ENCODE measurements around the gene GPM6B. TPM values are rescaled to one million over a fixed set of nuclear protein-coding genes. Genes with fewer than 3 reads are reported as not detected.

Gene GPM6B
- total and polyA plus RNA-seq, 2 of the 4 experiments (the other 2 are of a cell fraction), result 4.2 to 5.9 TPM

GRCh38 chrX:13854003-13854402, 37.1 kb upstream of the GPM6B start:
- H3K27ac ChIP-seq (ENCODE audit: insufficient read depth, low read length), result no peak overlapping the region
- no peak overlapping the region for H3K4ac ChIP-seq (ENCODE audit: low read depth, low read length)
- CTCF ChIA-PET, result interaction anchor here (1.1 kb wide), 1 partner anchor 347 kb away, joined by 3 read pairs; no protein-coding TSS in a partner anchor
- H3K79me1 ChIP-seq (ENCODE audit: low read depth in 1 of 2, low read length in 2 of 2), result no peaks in the 10 kb centered on the region
- DNase-seq, result no peak
- no peak overlapping the region for H4K8ac ChIP-seq (ENCODE audit: low read depth in 2 of 2, low read length in 2 of 2)
- H2BK15ac ChIP-seq (ENCODE audit: low read depth, low read length), result no peak overlapping the region
- BruUV-seq (replicated peaks), result no TSS peak
- H3K27me3 ChIP-seq (ENCODE audit: control insufficient read depth, insufficient read depth, low read length), result peaks cover 7% of the 10 kb centered on the region
- no peak overlapping the region for H3K14ac ChIP-seq (replicated peaks; ENCODE audit: low read depth, low read length)
- H4K5ac ChIP-seq (ENCODE audit: low read depth, low read length), result no peak overlapping the region
- no CpG with 5 or more reads among the region's 2 CpGs for WGBS, 2 experiments (ENCODE audit: extremely low coverage in 2 of 2, insufficient read length in 1 of 2)
- intact Hi-C loops (cut with micrococcal nuclease), result no loop called here
- no peak for TF ChIP-seq RCOR1 (IDR thresholded peaks at IDR 0.05; ENCODE audit: insufficient replicate concordance, low read length)
- TF ChIP-seq CEBPB (IDR thresholded peaks at IDR 0.05; ENCODE audit: low read depth, low read length), result no peak
- no peak for TF ChIP-seq POLR2A (IDR thresholded peaks at IDR 0.05; ENCODE audit: low read depth, low read length)
- no peak for TF ChIP-seq NFE2L2 (IDR thresholded peaks at IDR 0.05; ENCODE audit: low read depth, low read length)
- TF ChIP-seq RAD21 (IDR thresholded peaks at IDR 0.05; ENCODE audit: low read length), result no peak
- TF ChIP-seq MAFK (IDR thresholded peaks at IDR 0.05; ENCODE audit: low read depth, low read length), result no peak
- TF ChIP-seq USF2 (IDR thresholded peaks at IDR 0.05; ENCODE audit: low read depth, low read length), result no peak
- no peak for TF ChIP-seq RFX5 (IDR thresholded peaks at IDR 0.05; ENCODE audit: low read depth, low read length)
- TF ChIP-seq ELK1 (IDR thresholded peaks at IDR 0.05; ENCODE audit: borderline replicate concordance, low read depth, low read length), result no peak
- no peak for TF ChIP-seq MAZ (IDR thresholded peaks at IDR 0.05; ENCODE audit: borderline replicate concordance, low read depth, low read length)
- no peak for TF ChIP-seq CTCF (conservative IDR thresholded peaks at IDR 0.05; ENCODE audit: low read depth, low read length)
- no peak for TF ChIP-seq MXI1 (IDR thresholded peaks at IDR 0.05; ENCODE audit: borderline replicate concordance, low read depth, low read length)
- no peak for TF ChIP-seq BHLHE40 (IDR thresholded peaks at IDR 0.05; ENCODE audit: low read depth, low read length)
- TF ChIP-seq SMC3 (IDR thresholded peaks at IDR 0.05; ENCODE audit: low read depth, low read length), result no peak
- no peak for TF ChIP-seq FOS (IDR thresholded peaks at IDR 0.05; ENCODE audit: low read depth, low read length)
- no peak overlapping the region for H3K56ac ChIP-seq (ENCODE audit: extremely low read depth, insufficient read depth, low read length)
- no peaks in the 10 kb centered on the region for H3K9me3 ChIP-seq (ENCODE audit: control insufficient read depth, insufficient read depth, low read length)
- no peaks in the 10 kb centered on the region for H3K9me1 ChIP-seq (ENCODE audit: insufficient read depth, low read length)
- no peaks in the 10 kb centered on the region for H3K4me1 ChIP-seq (ENCODE audit: control insufficient read depth, insufficient read depth, low read length)
- H3K4me2 ChIP-seq (ENCODE audit: low read depth, low read length), result no peak overlapping the region
- H3K18ac ChIP-seq (ENCODE audit: low read depth, low read length), result no peak overlapping the region
- no peak overlapping the region for H4K91ac ChIP-seq (ENCODE audit: insufficient read depth, low read depth, low read length)
- in situ Hi-C loops (cut with MboI; ENCODE audit: low sequenced_read_pairs), result no loop called here
- POLR2A ChIA-PET (ENCODE audit: unreplicated experiment), result no interaction called here
- H3K36me3 ChIP-seq (ENCODE audit: control insufficient read depth, insufficient read depth, low read length), result no peaks in the 10 kb centered on the region
- ATAC-seq (ENCODE audit: low read depth), result no peak
- H2AFZ ChIP-seq (replicated peaks; ENCODE audit: low read length, poor library complexity), result no peak overlapping the region
- no peak overlapping the region for H2BK20ac ChIP-seq (ENCODE audit: low read depth, low read length)
- no peak overlapping the region for H2AK5ac ChIP-seq (ENCODE audit: low read depth, low read length)
- no peak overlapping the region for H3K23ac ChIP-seq (ENCODE audit: low read depth, low read length)
- dilution Hi-C loops (cut with HindIII; ENCODE audit: low sequenced_read_pairs, unreplicated experiment), result no loop called here
- no peak overlapping the region for H2BK5ac ChIP-seq (ENCODE audit: low read depth, low read length, poor library complexity, severe bottlenecking)
- no peak overlapping the region for H2AK9ac ChIP-seq (replicated peaks; ENCODE audit: low read depth, low read length, poor library complexity)
- H3K4me3 ChIP-seq (ENCODE audit: insufficient read depth, low read depth, low read length), result no peak overlapping the region
- no peak overlapping the region for H2BK120ac ChIP-seq (ENCODE audit: low read depth, low read length)
- no peak overlapping the region for H3K9ac ChIP-seq (ENCODE audit: low read depth, low read length)
- no peaks in the 10 kb centered on the region for H4K20me1 ChIP-seq (ENCODE audit: insufficient read depth, low read length)

All from IMR-90 (cell line).